GM21528 (cell line): ENCODE data around the gene LTBP1.

Source experiments
- ATAC-seq: cut with Tn5 transposase; IDR thresholded peaks from one replicate; pipeline ENCODE4 v1.9.1; 2021; ENCODE audit warnings: mild to moderate bottlenecking, moderate library complexity; ENCODE audit not compliant: unreplicated experiment, low FRiP score

The LTBP1 gene

GRCh38 chr2:33241072-33241471 is 294.3 kb downstream of the LTBP1 start:
- no peak for ATAC-seq

GRCh38 chr2:33241581-33241980 is 294.8 kb downstream of the LTBP1 start:
- ATAC-seq = no peak

- ATAC-seq = no peak
These were observed 296.1 kb downstream of the LTBP1 start for GRCh38 chr2:33242845-33243244.

- no peak for ATAC-seq
These were observed 299.7 kb downstream of the LTBP1 start for GRCh38 chr2:33246432-33246831.

- no peak for ATAC-seq
These were observed 300.6 kb downstream of the LTBP1 start for GRCh38 chr2:33247365-33247764.

GRCh38 chr2:33250417-33251029 is 303.8 kb downstream of the LTBP1 start:
- ATAC-seq = no peak

GRCh38 chr2:33256162-33256755 is 309.5 kb downstream of the LTBP1 start:
- ATAC-seq = no peak

GRCh38 chr2:33258387-33258786 is 311.6 kb downstream of the LTBP1 start:
- ATAC-seq = no peak

GRCh38 chr2:33262097-33262496 is 315.3 kb downstream of the LTBP1 start:
- ATAC-seq = no peak

GRCh38 chr2:33264766-33265165 is 318.0 kb downstream of the LTBP1 start:
- ATAC-seq = no peak

GRCh38 chr2:33265584-33266338 is 319.0 kb downstream of the LTBP1 start:
- ATAC-seq = no peak

GRCh38 chr2:33266467-33266866 is 319.7 kb downstream of the LTBP1 start:
- no peak for ATAC-seq

- no peak for ATAC-seq
These were observed 320.3 kb downstream of the LTBP1 start for GRCh38 chr2:33267043-33267442.

GRCh38 chr2:33267756-33268155 is 321.0 kb downstream of the LTBP1 start:
- ATAC-seq = no peak

- ATAC-seq = no peak
These were observed 321.6 kb downstream of the LTBP1 start for GRCh38 chr2:33268246-33268831.

GRCh38 chr2:33272001-33272400 is 325.2 kb downstream of the LTBP1 start:
- peak; percentile 99 for ATAC-seq

- no peak for ATAC-seq
These were observed 326.7 kb downstream of the LTBP1 start for GRCh38 chr2:33273479-33273878.

- ATAC-seq = no peak
These were observed 327.8 kb downstream of the LTBP1 start for GRCh38 chr2:33274524-33274923.

GRCh38 chr2:33275689-33276444 is 329.1 kb downstream of the LTBP1 start:
- no peak for ATAC-seq

GRCh38 chr2:33277002-33277426 is 330.3 kb downstream of the LTBP1 start:
- ATAC-seq = no peak
